Neural cell (in vitro differentiated cells): ENCODE measurements around the gene FA2H.

Experiments
- CTCF ChIP-seq: fragments of 450-650 bp; IDR thresholded peaks from 2 replicates; pipeline ENCODE4 v1.5.1; 2014; ENCODE audit warnings: antibody characterized with exemption, mild to moderate bottlenecking, moderate library complexity; ENCODE audit not compliant: poor library complexity, severe bottlenecking
- EZH2 ChIP-seq: fragments of 200-600, 300-800 bp; shearing (Covaris generic), sonication (generic); IDR thresholded peaks from 2 replicates; pipeline ENCODE4 v1.6.1; 2014; ENCODE audit warnings: antibody characterized with exemption, low read length, borderline replicate concordance, mild to moderate bottlenecking; ENCODE audit not compliant: insufficient read depth, poor library complexity, severe bottlenecking
- TAF1 ChIP-seq: IDR thresholded peaks from 2 replicates; pipeline ENCODE4 v1.6.1; 2012; ENCODE audit warnings: low read depth

GRCh38 chr16:74752258-74752657 lies 22.4 kb downstream of the FA2H start:
- TF ChIP-seq CTCF (no peak), EZH2 (no peak), TAF1 (no peak)
